ENCODE measurements around the gene MYH6. TPM values are rescaled to one million over a fixed set of nuclear protein-coding genes. Genes with fewer than 3 reads are reported as not detected.

The MYH6 gene
- total RNA-seq, 4 donors from 2014 or later = not detected

DNA sequence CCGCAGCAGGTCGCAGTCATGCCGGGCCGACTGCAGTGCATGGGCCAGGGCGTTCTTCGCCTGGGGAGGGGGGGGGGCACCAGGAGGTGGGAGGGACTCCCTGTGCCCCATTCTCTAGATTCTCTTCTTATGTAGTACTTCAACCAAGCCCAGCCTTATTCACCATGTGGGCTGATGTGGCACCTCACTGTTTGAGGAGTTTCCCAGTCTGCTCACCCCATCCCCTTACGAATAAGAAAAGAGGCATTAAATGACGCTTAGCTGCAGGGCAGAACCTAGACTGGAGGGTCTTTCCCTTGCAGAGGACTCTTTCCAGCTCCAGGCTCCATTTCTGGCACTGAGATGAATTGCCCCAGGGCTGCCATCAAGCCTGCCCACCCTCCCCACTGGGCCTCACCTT lies 19.1 kb downstream of the MYH6 start:
- TF ChIP-seq, protein P1, sequence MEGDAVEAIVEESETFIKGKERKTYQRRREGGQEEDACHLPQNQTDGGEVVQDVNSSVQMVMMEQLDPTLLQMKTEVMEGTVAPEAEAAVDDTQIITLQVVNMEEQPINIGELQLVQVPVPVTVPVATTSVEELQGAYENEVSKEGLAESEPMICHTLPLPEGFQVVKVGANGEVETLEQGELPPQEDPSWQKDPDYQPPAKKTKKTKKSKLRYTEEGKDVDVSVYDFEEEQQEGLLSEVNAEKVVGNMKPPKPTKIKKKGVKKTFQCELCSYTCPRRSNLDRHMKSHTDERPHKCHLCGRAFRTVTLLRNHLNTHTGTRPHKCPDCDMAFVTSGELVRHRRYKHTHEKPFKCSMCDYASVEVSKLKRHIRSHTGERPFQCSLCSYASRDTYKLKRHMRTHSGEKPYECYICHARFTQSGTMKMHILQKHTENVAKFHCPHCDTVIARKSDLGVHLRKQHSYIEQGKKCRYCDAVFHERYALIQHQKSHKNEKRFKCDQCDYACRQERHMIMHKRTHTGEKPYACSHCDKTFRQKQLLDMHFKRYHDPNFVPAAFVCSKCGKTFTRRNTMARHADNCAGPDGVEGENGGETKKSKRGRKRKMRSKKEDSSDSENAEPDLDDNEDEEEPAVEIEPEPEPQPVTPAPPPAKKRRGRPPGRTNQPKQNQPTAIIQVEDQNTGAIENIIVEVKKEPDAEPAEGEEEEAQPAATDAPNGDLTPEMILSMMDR (IDR thresholded peaks at IDR 0.05; ENCODE audit: low read depth) = no peak

DNA sequence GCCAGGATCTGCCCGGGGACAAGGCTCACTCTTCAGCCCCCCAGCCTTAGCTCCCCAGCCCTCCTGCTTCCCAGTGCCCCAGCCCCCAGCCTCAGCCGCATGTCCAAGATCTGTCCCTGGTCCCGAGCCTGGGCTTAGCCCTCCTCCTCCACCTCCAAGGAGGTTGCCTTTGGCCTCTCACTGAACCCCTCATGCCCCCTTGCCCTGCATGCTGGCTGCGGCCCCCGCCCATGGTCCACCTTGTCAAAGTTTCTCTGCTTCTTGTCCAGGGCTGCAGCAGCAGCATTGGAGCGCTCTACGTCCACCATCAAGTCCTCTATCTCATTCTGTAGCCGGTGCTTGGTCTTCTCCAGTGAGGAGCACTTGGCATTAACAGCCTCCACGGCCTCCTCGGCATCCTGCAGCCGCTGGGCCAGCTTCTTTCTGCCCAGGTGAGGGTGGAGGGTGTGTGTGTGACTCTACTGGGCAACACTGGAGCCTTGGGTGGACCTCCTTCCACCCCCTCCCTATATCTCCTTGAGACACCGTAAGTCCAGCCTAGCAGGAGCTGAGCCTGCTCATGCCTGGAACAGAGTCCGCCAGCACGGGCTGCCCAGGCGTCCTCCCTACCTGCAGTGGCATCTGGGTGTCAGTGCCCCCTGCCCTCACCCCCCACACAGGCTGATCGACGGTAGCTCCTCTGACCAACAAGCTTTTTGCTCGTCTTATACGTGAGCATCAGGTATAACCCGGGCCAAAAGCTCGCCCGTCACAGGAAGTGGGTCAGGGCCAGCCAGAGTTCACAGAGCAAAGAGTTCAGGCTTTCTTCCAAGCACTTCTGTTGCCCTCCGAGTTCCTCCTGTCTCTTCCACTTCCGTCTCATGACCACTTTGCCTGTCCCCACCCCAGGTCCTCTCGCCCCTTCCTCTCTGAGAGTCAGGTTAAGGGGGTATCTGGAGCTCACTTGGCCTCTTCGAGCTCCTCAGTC lies 19.9 kb downstream of the MYH6 start:
- TF ChIP-seq, protein P1 (IDR thresholded peaks at IDR 0.05; ENCODE audit: low read depth) = no peak

DNA sequence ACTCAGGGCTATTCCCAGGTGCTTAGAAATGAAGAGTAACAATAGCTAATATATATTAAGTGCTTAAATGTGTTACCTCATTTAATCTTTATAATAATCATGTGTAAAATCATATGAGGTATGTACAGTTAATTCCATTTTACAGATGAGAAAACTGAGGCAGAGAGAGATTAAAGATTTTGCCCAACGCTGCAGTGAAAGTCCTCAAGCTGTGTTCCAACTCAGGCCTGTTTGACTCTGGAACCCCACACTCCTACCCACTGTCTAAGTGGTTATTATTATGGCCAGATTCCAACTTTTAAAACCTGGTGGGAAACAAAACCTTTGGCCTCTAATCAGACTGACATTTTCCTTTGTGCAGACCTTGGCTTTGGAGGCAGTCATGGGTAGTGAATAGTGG lies 21.1 kb downstream of the MYH6 start:
- TF ChIP-seq, protein P1 (IDR thresholded peaks at IDR 0.05; ENCODE audit: low read depth) = no peak

DNA sequence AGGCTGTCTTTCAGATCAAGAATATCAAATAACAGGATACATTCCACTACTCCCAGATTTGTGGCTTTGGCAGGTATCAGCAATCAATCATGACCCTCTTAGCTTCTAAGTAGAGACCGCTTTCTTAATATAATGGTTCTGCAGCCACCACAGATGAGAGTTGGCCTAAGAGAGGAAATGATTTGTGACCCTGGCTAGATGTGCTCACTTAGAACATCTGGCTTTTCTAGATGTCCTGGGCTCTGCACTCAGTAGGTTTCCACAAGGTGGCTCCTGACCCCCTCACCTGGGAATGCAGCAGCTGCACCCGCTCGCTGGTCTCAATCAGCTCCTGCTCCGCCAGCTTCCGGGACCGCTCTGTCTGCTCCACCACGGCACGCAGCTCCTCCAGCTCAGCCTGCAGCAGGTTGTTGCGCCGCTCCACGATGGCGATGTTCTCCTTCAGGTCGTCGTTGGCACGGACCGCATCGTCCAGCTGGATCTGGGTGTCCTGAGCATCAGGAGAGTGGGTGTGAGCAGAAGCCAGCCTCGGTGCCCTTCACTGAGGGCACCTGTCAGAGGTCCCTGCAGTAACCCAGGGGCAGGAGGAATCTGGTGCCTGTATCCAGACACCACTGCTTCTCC lies 22.3 kb downstream of the MYH6 start:
- TF ChIP-seq, protein P1 (IDR thresholded peaks at IDR 0.05; ENCODE audit: low read depth) = no peak

DNA sequence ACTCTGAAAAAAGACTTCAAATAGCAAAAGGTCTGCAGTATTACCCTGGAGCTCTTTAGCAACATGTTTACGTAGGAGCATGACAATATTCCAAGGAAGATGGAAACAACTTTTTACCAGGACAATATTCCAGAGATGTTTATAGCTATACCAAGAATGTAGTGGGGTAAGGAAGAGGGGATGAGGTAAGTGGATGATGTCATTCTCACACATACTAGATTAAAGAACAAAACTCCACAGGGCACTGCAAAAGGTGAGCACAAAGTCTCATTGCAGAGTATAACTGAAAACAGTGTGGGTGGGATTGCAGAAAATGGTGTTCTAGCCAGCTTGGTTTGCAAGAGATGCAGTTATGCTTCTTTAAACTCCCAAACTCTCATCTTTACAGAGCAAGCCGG lies 22.8 kb downstream of the MYH6 start:
- TF ChIP-seq, protein P1 (IDR thresholded peaks at IDR 0.05; ENCODE audit: low read depth) = no peak

DNA sequence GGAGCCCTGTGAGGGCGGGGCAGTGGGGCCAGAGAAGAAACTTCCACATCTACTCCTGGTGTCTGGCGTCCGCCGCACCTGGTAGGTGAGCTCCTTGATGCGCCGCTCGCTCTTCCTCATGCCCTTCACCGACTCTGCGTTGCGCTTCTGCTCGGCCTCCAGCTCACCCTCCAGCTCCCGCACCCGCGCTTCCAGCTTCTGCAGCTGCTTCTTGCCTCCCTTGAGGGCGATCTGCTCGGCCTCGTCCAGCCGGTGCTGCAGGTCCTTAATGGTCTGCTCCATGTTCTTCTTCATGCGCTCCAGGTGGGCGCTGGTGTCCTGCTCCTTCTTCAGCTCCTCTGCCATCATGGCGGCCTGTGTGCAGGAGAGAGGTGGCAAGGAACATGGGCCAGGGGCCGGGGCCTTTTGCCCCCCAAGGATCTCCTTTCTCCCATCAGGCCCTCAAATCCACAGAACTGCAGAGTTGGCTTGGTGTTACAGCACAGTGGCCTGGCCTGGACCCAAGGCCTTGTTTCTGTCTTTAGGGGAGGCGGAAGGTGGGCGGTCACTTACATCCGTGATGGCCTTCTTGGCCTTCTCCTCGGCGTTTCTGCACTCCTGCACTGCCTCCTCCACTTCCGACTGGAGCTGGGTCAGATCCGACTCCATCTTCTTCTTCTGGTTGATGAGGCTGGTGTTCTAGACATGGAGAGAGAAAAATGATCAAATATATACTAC lies 23.6 kb downstream of the MYH6 start:
- TF ChIP-seq, protein P1 (IDR thresholded peaks at IDR 0.05; ENCODE audit: low read depth) = no peak
